IPS-NIHi7 (cell line): ENCODE results near the gene PDHX.

ENCODE experiments used
- DNase-seq: peaks from one replicate; pipeline ENCODE4 v3.0.0; 2012; ENCODE audit warnings: mixed read lengths; ENCODE audit errors: extremely low spot score

The PDHX gene

GRCh38 chr11:35045236-35045820 is 128.9 kb downstream of the PDHX start:
- DNase-seq = no peak
